ENCODE measurements around the gene FLYWCH2. TPM values are rescaled to one million over a fixed set of nuclear protein-coding genes. Genes with fewer than 3 reads are reported as not detected.
"Not testable (repeated sequence)": the region's sequence is repeated elsewhere in the genome, so short reads cannot be mapped to it uniquely, and the experiment has no call there.

The FLYWCH2 gene
- total RNA-seq, 1 donor from 2014 or later: 72.2 TPM

DNA sequence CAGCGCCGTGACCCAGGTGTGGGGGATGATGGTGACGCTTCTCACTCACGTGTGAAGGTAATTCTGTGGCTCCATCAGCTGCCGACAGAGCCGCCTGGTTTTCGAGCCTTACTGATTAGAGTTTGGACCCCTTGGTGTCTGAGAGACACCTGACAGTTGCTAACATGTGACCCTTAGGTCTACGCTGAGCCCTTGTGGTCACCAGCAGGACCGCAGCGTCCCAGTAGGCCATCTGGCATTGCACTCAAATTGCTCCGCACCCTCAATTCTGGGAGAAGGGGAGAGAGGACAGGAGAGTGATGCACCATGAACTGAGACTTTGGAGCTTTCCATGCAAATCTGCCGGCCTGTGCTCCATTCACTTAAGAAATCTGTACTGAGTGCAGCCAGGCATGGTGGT lies 31.2 kb downstream of the FLYWCH2 start:
- DNase-seq: no peak

GRCh38 chr16:2915196-2915929 lies 32.3 kb downstream of the FLYWCH2 start:
- no peak for DNase-seq

GRCh38 chr16:2919511-2920255 lies 36.7 kb downstream of the FLYWCH2 start:
- peak; percentile 82 for DNase-seq

- DNase-seq: no peak
Measured at GRCh38 chr16:2923481-2923880, 40.5 kb downstream of the FLYWCH2 start.

- DNase-seq: no peak
Measured at GRCh38 chr16:2924901-2925755, 42.1 kb downstream of the FLYWCH2 start.

GRCh38 chr16:2925951-2926649 lies 43.1 kb downstream of the FLYWCH2 start:
- DNase-seq: no peak

DNA sequence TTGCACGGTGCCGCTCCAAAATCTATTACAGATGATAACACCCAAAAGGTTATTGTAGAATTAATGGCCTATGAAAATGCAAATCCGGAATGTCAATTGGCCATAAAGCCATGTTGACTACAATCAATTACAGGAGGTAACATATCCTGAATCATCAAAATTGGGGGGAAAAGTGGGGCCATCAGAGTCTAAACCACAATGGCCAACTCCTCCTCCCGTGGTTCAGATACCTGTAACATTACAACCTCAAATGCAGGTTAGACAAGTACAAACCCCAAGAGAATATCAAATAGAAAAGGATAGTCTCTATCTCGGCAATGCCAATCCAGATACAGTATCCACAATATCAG lies 43.6 kb downstream of the FLYWCH2 start:
- no peak for DNase-seq

DNA sequence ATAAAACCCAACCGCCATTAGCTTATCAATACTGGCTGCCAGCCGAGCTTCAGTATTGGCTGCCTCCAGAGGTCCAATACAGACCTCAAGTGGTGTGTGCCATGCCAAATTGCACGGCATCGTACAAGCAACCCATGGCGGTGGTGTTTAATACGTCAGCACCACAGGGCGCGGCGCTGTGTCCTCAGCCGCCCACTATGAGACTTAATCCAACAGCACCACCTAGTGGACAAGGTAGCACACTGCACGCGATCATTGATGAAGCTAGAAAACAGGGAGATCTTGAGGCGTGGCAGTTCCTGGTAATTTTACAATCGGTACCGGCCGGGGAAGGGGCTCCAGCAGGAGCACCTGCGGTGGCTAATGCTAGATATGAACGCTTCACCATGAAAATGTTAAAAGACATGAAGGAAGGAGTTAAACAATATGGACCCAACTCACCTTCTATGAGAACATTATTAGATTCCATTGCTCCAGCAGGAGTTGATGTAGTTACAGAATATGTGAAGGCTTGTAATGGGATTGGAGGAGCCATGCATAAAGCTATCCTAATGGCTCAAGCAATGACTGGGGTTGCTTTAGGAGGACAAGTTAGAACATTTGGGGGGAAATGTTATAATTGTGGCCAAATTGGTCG lies 44.1 kb downstream of the FLYWCH2 start:
- DNase-seq: peak; percentile 92

GRCh38 chr16:2928151-2928550 lies 45.1 kb downstream of the FLYWCH2 start:
- DNase-seq: not testable (repeated sequence)

- DNase-seq: no peak
Measured at GRCh38 chr16:2928796-2929195, 45.8 kb downstream of the FLYWCH2 start.

DNA sequence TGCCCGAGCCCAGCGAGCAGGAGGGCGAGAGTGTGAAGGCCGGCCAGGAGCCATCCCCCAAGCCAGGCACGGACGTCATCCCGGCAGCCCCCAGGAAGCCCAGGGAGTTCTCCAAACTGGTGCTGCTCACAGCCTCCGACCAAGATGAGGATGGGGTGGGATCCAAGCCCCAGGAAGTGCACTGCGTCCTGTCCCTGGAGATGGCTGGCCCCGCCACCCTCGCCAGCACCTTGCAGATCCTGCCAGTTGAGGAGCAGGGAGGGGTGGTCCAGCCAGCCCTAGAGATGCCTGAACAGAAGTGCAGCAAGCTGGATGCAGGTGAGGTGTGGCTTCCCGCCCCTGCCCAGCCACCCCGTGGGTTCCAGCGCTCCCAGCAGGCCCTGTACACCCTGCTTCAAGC lies 46.7 kb downstream of the FLYWCH2 start:
- no peak for DNase-seq

- DNase-seq: no peak
Measured at GRCh38 chr16:2930236-2930635, 47.2 kb downstream of the FLYWCH2 start.

DNA sequence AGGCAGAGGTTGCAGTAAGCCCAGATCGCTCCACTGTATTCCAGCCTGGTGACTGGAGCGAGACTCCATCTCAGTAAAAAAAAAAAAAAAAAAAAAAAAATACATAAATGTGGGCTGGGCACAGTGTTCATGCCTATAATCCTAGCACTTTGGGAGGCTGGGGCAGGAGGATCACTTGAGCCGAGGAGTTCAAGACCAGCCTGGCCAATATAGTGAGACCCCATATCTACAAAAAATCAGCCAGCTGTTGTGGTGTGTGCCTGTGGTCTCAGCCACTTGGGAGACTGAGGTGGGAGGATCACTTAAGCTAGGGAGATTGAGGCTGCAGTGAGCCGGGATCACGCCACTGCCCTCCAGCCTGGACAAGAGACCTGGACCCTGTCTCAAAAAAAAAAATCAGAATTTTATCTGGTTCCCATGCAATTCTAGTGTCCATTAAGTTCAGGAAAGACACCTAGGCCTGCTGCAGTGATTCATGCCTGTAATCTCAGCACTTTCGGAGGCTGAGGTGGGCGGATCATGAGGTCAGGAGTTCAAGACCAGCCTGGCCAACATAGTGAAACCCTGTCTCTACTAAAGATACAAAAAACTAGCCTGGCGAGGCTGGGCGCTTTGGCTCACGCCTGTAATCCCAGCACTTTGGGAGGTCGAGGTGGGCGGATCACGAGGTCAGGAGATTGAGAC lies 48.4 kb downstream of the FLYWCH2 start:
- DNase-seq: not testable (repeated sequence)

DNA sequence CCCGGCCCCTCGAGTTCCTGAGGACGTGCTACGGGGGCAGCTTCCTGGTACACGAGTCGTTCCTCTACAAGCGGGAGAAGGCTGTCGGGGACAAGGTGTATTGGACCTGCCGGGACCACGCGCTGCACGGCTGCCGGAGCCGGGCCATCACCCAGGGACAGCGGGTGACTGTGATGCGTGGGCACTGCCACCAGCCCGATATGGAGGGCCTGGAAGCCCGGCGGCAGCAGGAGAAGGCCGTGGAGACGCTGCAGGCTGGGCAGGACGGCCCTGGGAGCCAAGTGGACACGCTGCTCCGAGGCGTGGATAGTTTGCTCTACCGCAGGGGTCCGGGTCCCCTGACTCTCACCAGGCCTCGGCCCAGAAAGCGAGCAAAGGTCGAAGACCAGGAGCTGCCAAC lies 50.1 kb downstream of the FLYWCH2 start:
- DNase-seq: no peak

DNA sequence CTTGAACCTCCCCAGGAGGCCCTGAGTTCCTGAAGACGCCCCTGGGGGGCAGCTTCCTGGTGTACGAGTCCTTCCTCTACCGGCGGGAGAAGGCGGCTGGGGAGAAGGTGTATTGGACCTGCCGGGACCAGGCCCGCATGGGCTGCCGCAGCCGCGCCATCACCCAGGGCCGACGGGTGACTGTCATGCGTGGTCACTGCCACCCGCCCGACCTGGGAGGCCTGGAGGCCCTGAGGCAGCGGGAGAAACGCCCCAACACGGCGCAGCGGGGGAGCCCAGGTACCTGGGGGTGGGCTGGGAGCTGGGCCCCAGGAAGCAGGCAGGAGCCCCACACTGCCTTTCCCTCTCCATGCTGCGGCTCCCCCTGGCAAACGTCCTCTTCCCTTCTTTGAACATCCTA lies 50.7 kb downstream of the FLYWCH2 start:
- DNase-seq: no peak

DNA sequence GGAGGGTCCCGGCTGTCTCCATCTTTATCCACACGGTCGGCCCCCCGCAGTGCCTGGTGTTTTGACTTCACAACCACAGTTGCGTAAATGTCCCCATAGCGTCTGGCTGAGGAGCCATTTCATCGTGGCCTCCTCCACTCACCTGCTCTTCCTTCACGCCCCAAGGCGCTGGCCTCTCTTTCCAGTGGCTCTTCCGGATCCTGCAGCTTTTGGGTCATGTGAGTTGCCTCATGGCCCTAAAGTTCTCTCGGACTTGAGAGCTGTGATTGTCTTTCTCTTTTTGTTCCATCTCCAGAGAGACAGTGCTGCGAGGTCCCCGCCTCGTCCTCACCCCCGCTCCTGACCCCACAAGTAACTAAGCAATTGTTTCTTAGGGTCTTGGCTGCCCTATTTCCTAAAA lies 51.4 kb downstream of the FLYWCH2 start:
- DNase-seq: no peak

DNA sequence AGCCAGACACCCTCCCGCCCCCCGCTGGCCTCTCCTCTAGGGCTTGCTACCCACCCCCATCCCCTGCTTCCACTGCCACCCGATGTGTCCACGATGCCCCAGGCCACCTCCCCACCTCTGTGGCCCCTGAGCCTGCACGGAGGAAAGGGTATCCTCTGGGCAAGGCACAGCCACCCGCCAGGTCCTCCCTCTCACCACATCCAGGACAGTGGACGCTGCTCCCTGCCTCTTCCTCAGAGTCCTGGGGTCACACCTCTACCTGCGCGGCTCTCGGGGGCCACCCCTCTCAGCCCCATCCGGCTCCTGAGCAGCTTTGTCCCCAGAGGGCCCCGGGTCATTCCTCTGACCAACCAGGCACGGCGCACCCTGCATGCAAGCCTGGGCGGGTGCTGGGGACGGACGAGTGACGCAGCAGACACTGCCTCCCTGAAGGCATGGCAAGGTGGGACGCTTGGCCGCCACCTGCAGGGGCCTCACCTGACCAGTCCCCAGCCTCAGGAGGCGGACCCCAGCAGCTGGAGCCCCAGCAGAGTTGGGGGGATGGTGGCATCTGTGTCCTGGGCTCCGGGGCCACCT lies 53.5 kb downstream of the FLYWCH2 start:
- no peak for DNase-seq

DNA sequence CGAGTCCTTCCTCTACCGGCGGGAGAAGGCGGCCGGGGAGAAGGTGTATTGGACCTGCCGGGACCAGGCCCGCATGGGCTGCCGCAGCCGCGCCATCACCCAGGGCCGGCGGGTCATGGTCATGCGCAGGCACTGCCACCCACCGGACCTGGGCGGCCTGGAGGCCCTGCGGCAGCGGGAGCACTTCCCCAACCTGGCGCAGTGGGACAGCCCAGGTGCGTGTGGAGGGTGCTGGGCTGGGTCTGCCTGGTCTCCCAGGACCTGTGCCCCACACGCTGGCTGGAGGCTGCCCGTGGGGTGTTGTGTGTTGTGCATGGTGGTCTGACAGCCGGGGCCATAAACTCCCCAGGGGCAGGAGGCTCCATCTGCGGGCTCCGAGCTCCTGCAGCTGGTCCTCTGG lies 54.2 kb downstream of the FLYWCH2 start:
- DNase-seq: no peak

DNA sequence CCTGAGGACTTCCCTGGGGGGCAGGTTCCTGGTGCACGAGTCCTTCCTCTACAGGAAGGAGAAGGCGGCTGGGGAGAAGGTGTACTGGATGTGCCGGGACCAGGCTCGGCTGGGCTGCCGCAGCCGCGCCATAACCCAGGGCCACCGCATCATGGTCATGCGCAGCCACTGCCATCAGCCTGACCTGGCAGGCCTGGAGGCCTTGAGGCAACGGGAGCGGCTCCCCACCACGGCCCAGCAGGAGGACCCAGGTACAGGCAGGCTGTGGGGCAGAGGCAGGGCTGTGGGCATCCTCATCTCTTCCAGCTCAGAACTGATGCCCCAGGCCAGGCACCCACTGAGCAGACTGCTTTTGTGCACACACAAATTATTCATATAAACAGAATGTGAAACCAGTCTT lies 55.2 kb downstream of the FLYWCH2 start:
- no peak for DNase-seq

DNA sequence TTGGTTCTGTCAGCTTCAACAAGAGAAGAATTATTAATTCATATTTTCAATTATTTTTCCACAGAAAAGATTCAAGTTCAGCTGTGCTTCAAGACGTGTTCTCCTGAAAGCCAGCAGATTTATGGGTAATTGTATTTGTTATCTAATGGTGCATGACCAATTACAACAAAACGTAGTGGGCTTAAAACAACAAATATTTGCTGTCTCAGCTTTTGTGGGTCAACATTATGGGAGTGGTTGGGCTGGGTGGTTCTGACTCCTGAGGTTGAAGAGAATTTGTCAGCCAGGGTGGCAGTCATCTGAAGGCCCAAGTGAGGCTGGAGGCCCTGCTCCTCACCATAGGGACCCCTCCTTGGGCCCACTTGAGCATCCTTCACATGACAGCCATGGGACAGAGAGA lies 57.0 kb downstream of the FLYWCH2 start:
- DNase-seq: no peak

DNA sequence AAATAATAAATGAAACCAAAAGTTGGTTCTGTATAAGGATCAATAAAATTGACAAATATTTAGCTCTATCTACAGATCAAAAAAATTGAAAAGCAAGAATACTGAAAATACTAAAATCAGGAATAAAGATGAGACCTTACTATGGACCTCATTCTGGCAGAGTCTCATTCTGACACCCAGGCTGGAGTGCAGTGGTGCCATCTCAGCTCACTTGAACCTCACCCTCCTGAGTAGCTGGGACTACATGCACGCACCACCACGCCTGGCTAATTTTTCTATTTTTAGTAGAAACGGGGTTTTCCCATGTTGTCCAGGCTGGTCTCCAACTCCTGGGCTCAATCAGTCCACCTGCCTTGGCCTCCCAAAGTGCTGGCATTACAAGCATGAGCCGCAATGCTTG lies 59.0 kb downstream of the FLYWCH2 start:
- no peak for DNase-seq

Data from dermis blood vessel endothelial cell (primary cell).